ENCODE results near the gene ST14.

The ST14 gene

DNA sequence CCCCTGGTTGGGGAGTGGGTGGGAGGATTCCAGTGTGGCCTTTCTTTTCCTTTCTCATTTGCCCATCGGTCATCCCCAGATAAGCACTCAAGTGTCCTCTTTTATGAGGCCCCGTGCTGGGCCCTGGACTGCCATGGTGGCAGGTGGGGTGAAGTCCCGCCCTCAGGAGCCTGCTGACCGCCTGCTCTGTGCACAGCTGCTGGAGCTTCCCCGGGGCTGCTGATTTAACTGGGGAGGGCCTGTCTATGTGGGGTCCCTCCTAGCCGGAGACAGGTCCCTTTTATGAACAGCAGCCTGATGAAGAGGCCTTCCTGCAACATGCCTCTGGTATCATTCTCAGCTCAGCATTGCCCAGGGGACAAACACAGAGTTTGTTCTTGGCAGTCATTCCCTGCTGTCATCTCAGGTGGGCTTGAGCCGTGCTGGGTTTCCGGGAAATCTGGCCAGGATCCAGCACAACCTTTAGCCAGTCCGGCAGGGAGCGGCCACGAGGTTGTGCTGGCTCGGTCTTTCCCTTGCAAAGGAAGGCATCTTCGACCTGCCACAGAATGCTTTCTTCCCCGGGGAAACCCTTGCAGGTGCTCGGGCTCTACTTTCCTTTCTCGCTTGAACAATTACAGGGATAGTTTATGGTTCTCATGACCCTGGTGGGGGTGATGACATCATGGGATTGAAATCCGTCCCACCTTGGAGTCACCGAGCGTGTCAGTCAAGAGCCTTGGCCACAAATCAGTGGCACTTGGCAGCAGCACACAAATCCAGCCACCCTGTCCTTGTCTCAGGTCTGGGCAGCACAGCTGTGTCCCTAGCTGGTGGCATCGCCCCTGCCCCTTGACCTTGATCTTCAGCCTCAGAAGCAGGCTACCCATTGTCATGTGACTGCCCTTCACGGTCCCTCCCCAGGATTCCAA, 20.1 kb downstream of the ST14 start:
- no peak overlapping the region for H4K8ac ChIP-seq (ENCODE audit: low read depth, low read length)
- H4K5ac ChIP-seq (ENCODE audit: low read length) = no peak overlapping the region
- no peak overlapping the region for H3K4me3 ChIP-seq (ENCODE audit: low read length)
- DNase-seq = no peak
- H3K56ac ChIP-seq (ENCODE audit: low read length) = no peak overlapping the region
- H2AK5ac ChIP-seq (ENCODE audit: low read length) = no peak overlapping the region
- no peak overlapping the region for H2BK5ac ChIP-seq (ENCODE audit: low read length)
- no peak overlapping the region for H3K23ac ChIP-seq (ENCODE audit: low read length)
- H3K4ac ChIP-seq (ENCODE audit: low read depth, low read length) = no peak overlapping the region
- no CpG with 5 or more reads among the region's 21 CpGs for WGBS (ENCODE audit: extremely low coverage, insufficient coverage, low lambda C conversion rate)
- H3K27me3 ChIP-seq (ENCODE audit: insufficient read depth, low read length, poor library complexity) = no peaks in the 10 kb centered on the region
- no peaks in the 10 kb centered on the region for H3K79me2 ChIP-seq (ENCODE audit: control insufficient read depth, insufficient read depth, low read length)
- H3K4me2 ChIP-seq (ENCODE audit: low read length) = no peak overlapping the region
- no peaks in the 10 kb centered on the region for H3K4me1 ChIP-seq (ENCODE audit: control insufficient read depth, low read depth, low read length)
- H3K18ac ChIP-seq (ENCODE audit: low read length) = no peak overlapping the region
- no peak overlapping the region for H3K9ac ChIP-seq (ENCODE audit: low read length)
- H3K79me1 ChIP-seq (ENCODE audit: low read length) = no peaks in the 10 kb centered on the region
- H2BK15ac ChIP-seq (replicated peaks; ENCODE audit: low read depth) = no peak overlapping the region
- no peaks in the 10 kb centered on the region for H3K36me3 ChIP-seq (ENCODE audit: control insufficient read depth, insufficient read depth, low read length)
- no peak overlapping the region for H2BK120ac ChIP-seq (ENCODE audit: low read depth, low read length)
- no peak overlapping the region for H3K27ac ChIP-seq (ENCODE audit: low read depth, low read length)

- no peaks in the 10 kb centered on the region for H3K36me3 ChIP-seq (ENCODE audit: control insufficient read depth, insufficient read depth, low read length)
- H2BK120ac ChIP-seq (ENCODE audit: low read depth, low read length) = no peak overlapping the region
- no peak overlapping the region for H4K8ac ChIP-seq (ENCODE audit: low read depth, low read length)
- H2AK5ac ChIP-seq (ENCODE audit: low read length) = no peak overlapping the region
- no CpG with 5 or more reads among the region's 4 CpGs for WGBS (ENCODE audit: extremely low coverage, insufficient coverage, low lambda C conversion rate)
- no peak overlapping the region for H3K18ac ChIP-seq (ENCODE audit: low read length)
- no peak overlapping the region for H3K4me2 ChIP-seq (ENCODE audit: low read length)
- H3K4ac ChIP-seq (ENCODE audit: low read depth, low read length) = no peak overlapping the region
- H4K5ac ChIP-seq (ENCODE audit: low read length) = no peak overlapping the region
- H2BK5ac ChIP-seq (ENCODE audit: low read length) = no peak overlapping the region
- H3K27ac ChIP-seq (ENCODE audit: low read depth, low read length) = no peak overlapping the region
- no peak for DNase-seq
- H3K4me1 ChIP-seq (ENCODE audit: control insufficient read depth, low read depth, low read length) = no peaks in the 10 kb centered on the region
- no peaks in the 10 kb centered on the region for H3K79me1 ChIP-seq (ENCODE audit: low read length)
- H3K9ac ChIP-seq (ENCODE audit: low read length) = no peak overlapping the region
- no peak overlapping the region for H2BK15ac ChIP-seq (replicated peaks; ENCODE audit: low read depth)
- no peaks in the 10 kb centered on the region for H3K79me2 ChIP-seq (ENCODE audit: control insufficient read depth, insufficient read depth, low read length)
- no peak overlapping the region for H3K4me3 ChIP-seq (ENCODE audit: low read length)
- no peak overlapping the region for H3K23ac ChIP-seq (ENCODE audit: low read length)
- H3K27me3 ChIP-seq (ENCODE audit: insufficient read depth, low read length, poor library complexity) = no peaks in the 10 kb centered on the region
- H3K56ac ChIP-seq (ENCODE audit: low read length) = no peak overlapping the region
Measured at GRCh38 chr11:130180491-130180890, 20.9 kb downstream of the ST14 start.

GRCh38 chr11:130180896-130181294, 21.3 kb downstream of the ST14 start:
- no peak overlapping the region for H3K56ac ChIP-seq (ENCODE audit: low read length)
- WGBS (ENCODE audit: extremely low coverage, insufficient coverage, low lambda C conversion rate) = no CpG with 5 or more reads among the region's 8 CpGs
- no peak for DNase-seq
- no peak overlapping the region for H2BK5ac ChIP-seq (ENCODE audit: low read length)
- no peak overlapping the region for H3K18ac ChIP-seq (ENCODE audit: low read length)
- H3K36me3 ChIP-seq (ENCODE audit: control insufficient read depth, insufficient read depth, low read length) = no peaks in the 10 kb centered on the region
- H2BK120ac ChIP-seq (ENCODE audit: low read depth, low read length) = no peak overlapping the region
- H3K4me3 ChIP-seq (ENCODE audit: low read length) = no peak overlapping the region
- H3K4me2 ChIP-seq (ENCODE audit: low read length) = no peak overlapping the region
- no peak overlapping the region for H4K5ac ChIP-seq (ENCODE audit: low read length)
- H4K8ac ChIP-seq (ENCODE audit: low read depth, low read length) = no peak overlapping the region
- H2AK5ac ChIP-seq (ENCODE audit: low read length) = no peak overlapping the region
- H3K27ac ChIP-seq (ENCODE audit: low read depth, low read length) = no peak overlapping the region
- no peaks in the 10 kb centered on the region for H3K79me1 ChIP-seq (ENCODE audit: low read length)
- no peaks in the 10 kb centered on the region for H3K27me3 ChIP-seq (ENCODE audit: insufficient read depth, low read length, poor library complexity)
- no peaks in the 10 kb centered on the region for H3K4me1 ChIP-seq (ENCODE audit: control insufficient read depth, low read depth, low read length)
- H3K23ac ChIP-seq (ENCODE audit: low read length) = no peak overlapping the region
- H3K9ac ChIP-seq (ENCODE audit: low read length) = no peak overlapping the region
- no peaks in the 10 kb centered on the region for H3K79me2 ChIP-seq (ENCODE audit: control insufficient read depth, insufficient read depth, low read length)
- no peak overlapping the region for H2BK15ac ChIP-seq (replicated peaks; ENCODE audit: low read depth)
- H3K4ac ChIP-seq (ENCODE audit: low read depth, low read length) = no peak overlapping the region

GRCh38 chr11:130181295-130182272, 22.0 kb downstream of the ST14 start:
- no peak overlapping the region for H3K23ac ChIP-seq (ENCODE audit: low read length)
- H3K36me3 ChIP-seq (ENCODE audit: control insufficient read depth, insufficient read depth, low read length) = no peaks in the 10 kb centered on the region
- DNase-seq = no peak
- no peak overlapping the region for H3K4me2 ChIP-seq (ENCODE audit: low read length)
- H2BK15ac ChIP-seq (replicated peaks; ENCODE audit: low read depth) = no peak overlapping the region
- H3K27ac ChIP-seq (ENCODE audit: low read depth, low read length) = no peak overlapping the region
- no peak overlapping the region for H3K18ac ChIP-seq (ENCODE audit: low read length)
- whole genome bisulfite sequencing (ENCODE audit: extremely low coverage, insufficient coverage, low lambda C conversion rate) = no CpG with 5 or more reads among the region's 11 CpGs
- no peak overlapping the region for H4K8ac ChIP-seq (ENCODE audit: low read depth, low read length)
- H3K4me1 ChIP-seq (ENCODE audit: control insufficient read depth, low read depth, low read length) = no peaks in the 10 kb centered on the region
- H2BK5ac ChIP-seq (ENCODE audit: low read length) = no peak overlapping the region
- H3K9ac ChIP-seq (ENCODE audit: low read length) = no peak overlapping the region
- H3K79me2 ChIP-seq (ENCODE audit: control insufficient read depth, insufficient read depth, low read length) = no peaks in the 10 kb centered on the region
- H3K79me1 ChIP-seq (ENCODE audit: low read length) = no peaks in the 10 kb centered on the region
- H4K5ac ChIP-seq (ENCODE audit: low read length) = no peak overlapping the region
- no peak overlapping the region for H2AK5ac ChIP-seq (ENCODE audit: low read length)
- no peak overlapping the region for H3K56ac ChIP-seq (ENCODE audit: low read length)
- no peak overlapping the region for H3K4ac ChIP-seq (ENCODE audit: low read depth, low read length)
- no peaks in the 10 kb centered on the region for H3K27me3 ChIP-seq (ENCODE audit: insufficient read depth, low read length, poor library complexity)
- no peak overlapping the region for H2BK120ac ChIP-seq (ENCODE audit: low read depth, low read length)
- H3K4me3 ChIP-seq (ENCODE audit: low read length) = no peak overlapping the region

- Histone ChIP-seq H4K5ac (ENCODE audit: low read length) (no peak overlapping the region), H4K8ac (ENCODE audit: low read depth, low read length) (no peak overlapping the region), H3K4ac (ENCODE audit: low read depth, low read length) (no peak overlapping the region), H3K56ac (ENCODE audit: low read length) (no peak overlapping the region), H3K9ac (ENCODE audit: low read length) (no peak overlapping the region), H3K36me3 (ENCODE audit: control insufficient read depth, insufficient read depth, low read length) (no peaks in the 10 kb centered on the region), H3K27ac (ENCODE audit: low read depth, low read length) (no peak overlapping the region), H3K4me2 (ENCODE audit: low read length) (no peak overlapping the region), H2BK5ac (ENCODE audit: low read length) (no peak overlapping the region), H3K23ac (ENCODE audit: low read length) (no peak overlapping the region), H2BK15ac (replicated peaks; ENCODE audit: low read depth) (no peak overlapping the region), H2BK120ac (ENCODE audit: low read depth, low read length) (no peak overlapping the region), H3K4me1 (ENCODE audit: control insufficient read depth, low read depth, low read length) (no peaks in the 10 kb centered on the region), H3K79me1 (ENCODE audit: low read length) (no peaks in the 10 kb centered on the region), H2AK5ac (ENCODE audit: low read length) (no peak overlapping the region), H3K18ac (ENCODE audit: low read length) (no peak overlapping the region), H3K27me3 (ENCODE audit: insufficient read depth, low read length, poor library complexity) (no peaks in the 10 kb centered on the region), H3K4me3 (ENCODE audit: low read length) (no peak overlapping the region), H3K79me2 (ENCODE audit: control insufficient read depth, insufficient read depth, low read length) (no peaks in the 10 kb centered on the region)
- DNase-seq = no peak
- WGBS (ENCODE audit: extremely low coverage, insufficient coverage, low lambda C conversion rate) = no CpG with 5 or more reads among the region's 11 CpGs
Measured at GRCh38 chr11:130183878-130184610, 24.5 kb downstream of the ST14 start.
